ENCODE results near the gene PCP2. TPM values are rescaled to one million over a fixed set of nuclear protein-coding genes. Genes with fewer than 3 reads are reported as not detected.

The PCP2 gene
- total RNA-seq: not detected

GRCh38 chr19:7633698-7634097 lies at the start of gene PCP2:
Gene PCP2 (minus strand): TSS chr19:7633719. CDS start chr19:7633457, 262 bp downstream.
- no peak for DNase-seq

- no peak for DNase-seq
Measured at GRCh38 chr19:7682175-7682855, 48.8 kb upstream of the PCP2 start.

- DNase-seq: peak; percentile 82
Measured at GRCh38 chr19:7681340-7682174, 48.0 kb upstream of the PCP2 start.

- peak; percentile 95 for DNase-seq
Measured at GRCh38 chr19:7680606-7681339, 47.3 kb upstream of the PCP2 start, which contains the start of gene TRAPPC5. Gene TRAPPC5 (plus strand): TSS chr19:7680833. CDS start chr19:7682254, 1,421 bp downstream.

- DNase-seq: no peak
Measured at GRCh38 chr19:7679771-7680605, 46.5 kb upstream of the PCP2 start.

- DNase-seq: peak; percentile 34
Measured at GRCh38 chr19:7678971-7679751, 45.6 kb upstream of the PCP2 start.

- no peak for DNase-seq
Measured at GRCh38 chr19:7677669-7678311, 44.3 kb upstream of the PCP2 start.

GRCh38 chr19:7676854-7677253 lies 43.3 kb upstream of the PCP2 start, which contains the start of gene MCEMP1:
Gene MCEMP1 (plus strand): TSS chr19:7677090. CDS start chr19:7677121, 31 bp downstream.
- no peak for DNase-seq

- no peak for DNase-seq
Measured at GRCh38 chr19:7676376-7676775, 42.9 kb upstream of the PCP2 start.

GRCh38 chr19:7674010-7675005 lies 40.8 kb upstream of the PCP2 start:
- peak; percentile 85 for DNase-seq

- DNase-seq: no peak
Measured at GRCh38 chr19:7672522-7672921, 39.0 kb upstream of the PCP2 start.

GRCh38 chr19:7670790-7671189 lies 37.3 kb upstream of the PCP2 start:
- no peak for DNase-seq

- peak; percentile 56 for DNase-seq
Measured at GRCh38 chr19:7670150-7670783, 36.7 kb upstream of the PCP2 start.

GRCh38 chr19:7669641-7670040 lies 36.1 kb upstream of the PCP2 start:
- no peak for DNase-seq

- no peak for DNase-seq
Measured at GRCh38 chr19:7668842-7669241, 35.3 kb upstream of the PCP2 start, which contains the start of gene RETN. Gene RETN (plus strand): TSS chr19:7669049. CDS start chr19:7669327, 278 bp downstream.

GRCh38 chr19:7665076-7665475 lies 31.6 kb upstream of the PCP2 start:
- DNase-seq: peak; percentile 92

- DNase-seq: peak; percentile 83
Measured at GRCh38 chr19:7663706-7664105, 30.2 kb upstream of the PCP2 start.

- no peak for DNase-seq
Measured at GRCh38 chr19:7662657-7663056, 29.1 kb upstream of the PCP2 start.

Measured in tongue (tissue), 2 donors.